Immature natural killer cell (primary cell): ENCODE measurements around the gene NPAS3. TPM values are rescaled to one million over a fixed set of nuclear protein-coding genes. Genes with fewer than 3 reads are reported as not detected.

Experiments used
- DNase-seq, 3 donors: peaks; one replicate each; pipeline ENCODE4 v3.0.0; 2022; ENCODE audit warnings: mixed read lengths in 1 of 3
- H3K27ac Mint-ChIP-seq, 6 donors: one replicate each; pipeline ENCODE4 v1.8.0; 2020; ENCODE audit warnings: mixed read lengths in 6 of 6, mild to moderate bottlenecking in 5 of 6, inconsistent platforms in 4 of 6, moderate library complexity in 3 of 6
- H3K27me3 Mint-ChIP-seq, 3 donors: one replicate each; pipeline ENCODE4 v1.8.0; 2020 to 2021; ENCODE audit warnings: low read depth in 3 of 3, mild to moderate bottlenecking in 3 of 3, mixed read lengths in 3 of 3, moderate library complexity in 3 of 3, inconsistent platforms in 1 of 3
- H3K36me3 Mint-ChIP-seq, 3 donors: one replicate each; pipeline ENCODE4 v1.8.0; 2020; ENCODE audit warnings: mixed read lengths in 3 of 3, inconsistent platforms in 2 of 3, mild to moderate bottlenecking in 2 of 3
- H3K4me1 Mint-ChIP-seq, 2 donors: one replicate each; pipeline ENCODE4 v1.8.0; 2020; ENCODE audit warnings: inconsistent platforms in 2 of 2, mild to moderate bottlenecking in 2 of 2, mixed read lengths in 2 of 2, moderate library complexity in 1 of 2
- H3K4me3 Mint-ChIP-seq, 5 donors: one replicate each; pipeline ENCODE4 v1.8.0; 2020; ENCODE audit warnings: mild to moderate bottlenecking in 5 of 5, mixed read lengths in 5 of 5, inconsistent platforms in 3 of 5, moderate library complexity in 3 of 5
- H3K9me3 Mint-ChIP-seq, 6 donors: one replicate each; pipeline ENCODE4 v1.8.0; 2020; ENCODE audit warnings: mild to moderate bottlenecking in 6 of 6, mixed read lengths in 6 of 6, inconsistent platforms in 4 of 6, moderate library complexity in 3 of 6
- polyA plus RNA-seq, 3 donors: library from polyadenylated mRNA; unstranded; fragments of 300-500 nt; fragmentation: Illumina TruSeq; gene quantifications; one replicate each; pipeline ENCODE4 v1.2.3, GENCODE V29; 2021

Gene NPAS3
- polyA plus RNA-seq, 3 donors from 2014 or later: not detected

DNA sequence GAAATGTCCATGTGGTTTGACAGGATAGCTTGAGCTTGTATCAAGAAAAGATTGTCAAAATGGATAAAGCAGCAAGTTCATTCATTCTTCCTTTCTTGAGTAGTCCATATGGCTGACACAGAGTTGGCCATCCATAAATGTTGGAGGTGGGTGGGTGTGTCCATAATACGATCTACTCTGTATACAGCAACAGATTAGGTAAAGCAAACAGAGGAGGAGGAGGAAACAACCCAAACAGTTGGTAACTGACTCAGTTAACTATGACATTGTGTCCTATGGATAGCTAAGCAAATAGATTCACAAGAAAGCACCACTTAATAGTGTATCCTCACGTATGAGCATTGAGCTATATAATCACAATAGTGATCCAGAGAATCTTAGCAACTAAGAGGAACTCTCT is 868.2 kb downstream of the NPAS3 start:
- peaks cover 0 to 5% (median 3%) of the 10 kb centered on the region in 6 donors for H3K9me3 Mint-ChIP-seq
- no peaks in the 10 kb centered on the region for H3K4me1 Mint-ChIP-seq
- H3K27me3 Mint-ChIP-seq: peaks cover 2 to 9% (median 5%) of the 10 kb centered on the region in 3 donors
- H3K36me3 Mint-ChIP-seq: no peaks in the 10 kb centered on the region
- no peak overlapping the region for H3K4me3 Mint-ChIP-seq
- no peak overlapping the region for H3K27ac Mint-ChIP-seq
- no peak for DNase-seq

DNA sequence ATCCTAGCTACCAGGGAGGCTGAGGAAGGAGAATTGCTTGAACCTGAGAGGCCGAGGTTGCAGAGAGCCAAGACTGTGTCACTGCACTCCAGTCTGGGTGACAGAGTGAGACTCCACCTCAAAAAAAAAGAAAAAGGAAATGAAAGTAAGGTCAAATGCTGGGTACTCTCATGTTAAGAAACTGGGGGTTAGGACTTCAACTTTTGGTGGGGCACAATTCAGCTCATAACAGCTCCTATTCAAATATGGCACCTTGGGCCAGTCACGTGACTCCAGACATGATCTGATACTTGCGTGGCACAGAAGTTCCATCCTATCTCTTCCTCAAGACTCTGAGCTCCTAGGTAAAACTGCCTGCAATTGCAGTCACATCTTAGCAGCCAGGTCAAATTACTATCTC is 869.5 kb downstream of the NPAS3 start:
- Mint-ChIP-seq H3K4me3 (no peak overlapping the region), H3K36me3 (no peaks in the 10 kb centered on the region), H3K27me3 (peaks cover 0 to 6% (median 0%) of the 10 kb centered on the region in 3 donors), H3K27ac (no peak overlapping the region), H3K9me3 (peaks cover 0 to 6% (median 3%) of the 10 kb centered on the region in 6 donors), H3K4me1 (no peaks in the 10 kb centered on the region)
- DNase-seq: no peak

DNA sequence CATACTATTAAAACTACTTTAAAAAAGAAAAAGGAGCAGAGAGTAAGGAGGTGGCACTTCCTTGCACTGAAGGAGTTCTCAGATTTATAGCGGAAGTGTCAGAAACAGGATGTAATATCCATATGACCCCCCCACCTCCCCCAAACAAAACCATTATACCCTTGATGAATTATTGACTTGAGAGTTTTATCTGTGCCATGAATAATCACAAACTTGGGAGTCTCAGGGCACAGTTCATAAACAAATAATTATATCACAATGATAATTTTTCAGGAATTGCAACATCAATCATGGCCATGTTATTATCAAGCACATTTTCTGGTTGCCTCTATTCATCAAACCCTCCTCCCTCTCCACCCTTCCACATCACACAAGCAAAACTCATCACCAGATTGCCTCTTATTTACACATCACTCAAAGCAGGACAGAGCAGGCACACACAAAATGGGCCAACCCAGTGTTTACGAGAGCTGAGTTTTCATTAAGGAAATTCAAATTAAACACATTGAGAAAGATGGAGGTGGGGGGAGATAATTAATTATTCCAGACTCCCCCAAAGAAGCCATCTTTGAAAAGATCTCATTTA is 870.8 kb downstream of the NPAS3 start:
- Mint-ChIP-seq H3K27me3 (peaks cover 0 to 6% (median 0%) of the 10 kb centered on the region in 3 donors), H3K9me3 (peaks cover 0 to 6% (median 3%) of the 10 kb centered on the region in 6 donors), H3K4me1 (no peaks in the 10 kb centered on the region), H3K36me3 (no peaks in the 10 kb centered on the region), H3K4me3 (no peak overlapping the region), H3K27ac (no peak overlapping the region)
- DNase-seq: no peak

DNA sequence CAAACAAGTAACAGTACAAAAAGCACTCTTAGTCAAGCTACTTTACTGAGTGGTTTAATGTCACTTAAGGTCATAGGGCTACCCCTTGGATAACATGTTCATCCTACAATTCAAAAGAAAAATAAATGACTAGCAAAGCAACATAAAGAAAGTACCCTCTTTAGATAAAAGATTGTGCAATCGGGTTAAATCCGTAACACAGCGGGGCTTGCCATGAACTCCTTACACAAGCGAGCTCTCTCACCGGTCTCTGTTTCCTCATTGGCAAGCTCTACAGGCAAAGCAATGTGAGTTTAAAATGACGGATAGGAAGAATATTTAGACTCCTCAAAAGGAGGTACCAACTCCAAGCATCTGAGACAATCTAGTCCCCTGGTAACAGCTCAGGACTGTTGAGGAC is 871.6 kb downstream of the NPAS3 start:
- H3K4me1 Mint-ChIP-seq: no peaks in the 10 kb centered on the region
- H3K36me3 Mint-ChIP-seq: no peaks in the 10 kb centered on the region
- peaks cover 0 to 7% (median 3%) of the 10 kb centered on the region in 6 donors for H3K9me3 Mint-ChIP-seq
- no peak for DNase-seq
- peaks cover 0 to 4% (median 0%) of the 10 kb centered on the region in 3 donors for H3K27me3 Mint-ChIP-seq
- no peak overlapping the region for H3K4me3 Mint-ChIP-seq
- no peak overlapping the region for H3K27ac Mint-ChIP-seq

DNA sequence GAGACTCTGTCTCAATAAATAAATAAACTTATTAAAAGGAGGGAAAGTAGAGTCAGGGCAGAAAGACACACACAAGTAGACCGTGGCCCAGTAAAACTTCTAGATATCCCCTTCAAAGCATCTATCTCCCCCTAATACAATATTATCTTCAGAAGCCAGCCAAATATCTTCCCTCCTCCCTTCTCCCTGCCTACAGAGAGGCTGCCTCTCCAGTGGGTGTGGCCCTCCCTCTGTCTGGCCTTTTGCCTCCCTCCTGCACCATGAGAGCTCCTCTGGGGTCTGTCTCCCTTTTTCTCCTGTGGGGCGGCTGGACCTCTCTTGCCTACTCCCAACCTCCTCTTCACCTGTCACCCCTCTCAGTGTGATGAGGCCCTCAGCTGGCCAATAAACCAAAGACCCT is 873.0 kb downstream of the NPAS3 start:
- Mint-ChIP-seq H3K4me3 (no peak overlapping the region), H3K27me3 (peaks cover 0 to 4% (median 3%) of the 10 kb centered on the region in 3 donors), H3K36me3 (no peaks in the 10 kb centered on the region), H3K4me1 (no peaks in the 10 kb centered on the region), H3K27ac (no peak overlapping the region), H3K9me3 (peaks cover 0 to 7% (median 3%) of the 10 kb centered on the region in 6 donors)
- no peak for DNase-seq

DNA sequence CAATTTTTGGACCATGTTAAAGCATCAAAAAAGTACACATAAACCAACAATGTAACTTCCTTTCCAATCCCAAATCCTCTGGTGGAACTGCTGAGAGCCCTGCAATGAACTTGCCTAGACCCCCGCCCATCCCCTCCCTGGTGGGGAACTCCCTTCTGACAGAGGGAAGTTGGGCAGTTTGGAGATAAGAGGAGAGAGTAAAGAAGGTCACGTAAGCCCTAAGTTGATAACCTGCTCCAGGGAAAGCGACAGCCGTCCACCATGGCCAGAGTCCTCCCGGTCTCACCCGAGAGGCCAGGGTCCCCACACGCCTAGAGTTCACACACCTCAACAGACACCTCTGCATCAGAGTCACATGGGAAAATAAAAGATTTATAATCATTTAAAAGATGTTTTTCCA is 873.5 kb downstream of the NPAS3 start:
- Mint-ChIP-seq H3K27me3 (peaks cover 0 to 4% (median 3%) of the 10 kb centered on the region in 3 donors), H3K4me1 (no peaks in the 10 kb centered on the region), H3K27ac (no peak overlapping the region), H3K9me3 (peaks cover 0 to 7% (median 3%) of the 10 kb centered on the region in 6 donors), H3K36me3 (no peaks in the 10 kb centered on the region), H3K4me3 (no peak overlapping the region)
- no peak for DNase-seq

DNA sequence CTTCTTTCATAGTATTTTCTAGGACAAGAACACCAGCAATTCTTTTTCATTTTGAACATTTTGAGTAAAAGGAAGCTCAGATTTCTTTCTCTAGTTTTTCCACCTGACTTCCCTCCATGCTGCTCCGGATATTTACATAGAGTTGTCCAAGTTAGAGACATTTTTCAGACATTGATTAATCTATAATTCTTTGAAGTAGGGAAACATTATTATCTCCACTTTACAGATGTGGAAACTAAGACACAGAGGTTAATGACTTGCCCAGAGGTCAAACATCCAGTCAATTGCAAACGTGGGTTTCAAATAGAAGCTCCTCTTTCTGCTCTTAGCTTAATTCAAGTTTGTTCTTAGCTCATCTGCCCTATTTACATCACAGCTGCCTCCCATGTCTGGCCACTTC is 873.9 kb downstream of the NPAS3 start:
- no peak overlapping the region for H3K4me3 Mint-ChIP-seq
- peaks cover under 1 to 4% (median 3%) of the 10 kb centered on the region in 3 donors for H3K27me3 Mint-ChIP-seq
- H3K36me3 Mint-ChIP-seq: no peaks in the 10 kb centered on the region
- H3K9me3 Mint-ChIP-seq: peaks cover 0 to 7% (median 3%) of the 10 kb centered on the region in 6 donors
- H3K4me1 Mint-ChIP-seq: no peaks in the 10 kb centered on the region
- DNase-seq: no peak
- H3K27ac Mint-ChIP-seq: no peak overlapping the region

DNA sequence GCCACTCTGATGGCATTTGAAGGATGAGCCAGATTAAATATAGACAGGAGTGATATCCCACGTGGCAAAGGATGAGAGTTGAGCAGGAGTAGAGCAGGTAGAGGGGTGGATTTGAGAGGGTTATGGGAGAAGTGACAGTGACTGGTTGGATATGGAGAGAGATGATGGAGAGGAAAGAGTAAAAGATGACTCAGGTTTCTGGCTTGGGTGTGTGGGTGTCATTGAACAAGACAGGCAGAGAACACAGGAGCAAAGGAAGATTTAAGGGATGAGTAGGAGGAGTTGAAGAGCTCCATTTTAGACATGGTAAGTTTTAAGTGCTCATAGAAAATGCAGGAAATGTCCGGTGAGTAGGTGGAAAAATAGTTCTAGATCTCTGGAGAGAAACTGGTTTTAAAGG is 875.3 kb downstream of the NPAS3 start:
- no peaks in the 10 kb centered on the region for H3K36me3 Mint-ChIP-seq
- no peaks in the 10 kb centered on the region for H3K4me1 Mint-ChIP-seq
- peaks cover 0 to 3% (median 1%) of the 10 kb centered on the region in 3 donors for H3K27me3 Mint-ChIP-seq
- H3K27ac Mint-ChIP-seq: no peak overlapping the region
- DNase-seq: no peak
- H3K9me3 Mint-ChIP-seq: peaks cover 0 to 7% (median 3%) of the 10 kb centered on the region in 6 donors
- H3K4me3 Mint-ChIP-seq: no peak overlapping the region

DNA sequence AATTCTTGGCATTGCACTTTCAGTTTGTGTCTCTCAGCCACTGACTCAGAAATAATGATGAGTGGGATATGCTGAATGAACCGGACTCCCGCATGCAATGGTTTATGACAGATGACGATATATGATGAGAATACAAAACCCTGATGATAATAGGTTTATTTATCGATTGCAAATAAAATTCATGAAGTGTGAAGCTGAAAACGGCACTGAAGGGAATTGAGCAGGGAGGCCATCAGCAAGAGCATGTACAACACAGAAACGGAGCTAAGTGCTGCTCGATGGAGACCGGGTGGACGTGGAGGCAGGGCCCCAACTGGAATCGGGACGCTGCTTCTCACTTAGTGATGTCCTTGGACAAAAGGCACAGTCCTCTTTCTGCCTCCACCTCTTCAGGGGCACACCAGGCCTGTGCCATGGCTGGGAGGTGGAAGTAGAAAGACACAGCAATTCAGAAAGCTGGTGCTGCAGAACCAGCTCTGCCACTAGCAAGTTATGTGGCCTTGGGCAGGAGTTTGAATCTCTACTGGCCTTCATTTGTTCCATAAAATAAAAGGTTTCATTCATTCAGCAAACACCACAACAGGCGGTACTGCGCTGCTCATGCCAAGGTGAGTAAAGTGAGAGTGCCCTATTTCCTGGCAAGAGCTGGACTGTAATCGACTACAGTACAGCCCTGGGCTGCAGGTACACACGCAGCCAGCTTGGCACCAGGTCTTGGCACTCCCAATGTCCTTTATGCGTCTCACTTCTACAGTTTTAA is 895.2 kb downstream of the NPAS3 start:
- no peak for DNase-seq
- Mint-ChIP-seq H3K36me3 (no peaks in the 10 kb centered on the region), H3K27me3 (no peaks in the 10 kb centered on the region), H3K27ac (no peak overlapping the region), H3K9me3 (peaks cover 0 to 4% (median 0%) of the 10 kb centered on the region in 6 donors), H3K4me3 (no peak overlapping the region), H3K4me1 (no peaks in the 10 kb centered on the region)

DNA sequence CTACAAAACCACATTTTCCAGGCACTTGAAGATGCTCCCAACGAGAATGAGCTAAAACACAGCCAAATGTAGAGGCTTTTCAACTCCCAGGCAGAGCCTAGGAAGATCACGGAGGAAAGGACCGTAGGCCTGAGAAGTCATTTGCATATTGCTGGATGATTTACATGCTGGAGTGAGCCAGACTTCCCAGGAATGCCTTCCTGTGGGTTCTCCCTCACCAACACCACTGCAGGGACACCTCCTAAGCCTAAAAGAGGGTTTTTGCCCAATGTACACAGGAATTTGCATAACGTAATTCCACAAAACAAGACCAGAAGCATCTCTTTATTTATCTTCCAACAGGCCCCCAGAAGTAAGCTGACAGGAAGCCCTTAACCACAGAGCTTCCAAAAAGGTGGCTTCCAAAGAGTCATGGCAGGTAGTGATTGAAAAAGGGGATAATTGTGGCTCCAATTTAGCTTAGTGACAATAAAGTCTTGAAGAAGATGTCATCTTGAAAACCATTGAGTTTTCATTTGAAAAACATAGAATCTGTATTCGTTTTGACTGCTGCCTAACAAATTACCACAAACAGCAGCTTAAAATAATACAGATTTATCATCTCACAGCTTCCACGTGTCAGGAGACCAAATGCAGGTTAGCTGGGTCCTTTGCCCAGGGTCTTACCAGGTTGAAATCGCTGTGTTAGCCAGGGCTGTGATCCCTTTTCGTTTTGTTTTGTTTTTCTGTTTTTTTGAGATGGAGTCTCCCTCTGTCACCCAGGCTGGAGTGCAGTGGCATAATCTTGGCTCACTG is 896.0 kb downstream of the NPAS3 start:
- Mint-ChIP-seq H3K27ac (no peak overlapping the region), H3K9me3 (peaks cover 0 to 3% (median 0%) of the 10 kb centered on the region in 6 donors), H3K4me3 (no peak overlapping the region), H3K4me1 (no peaks in the 10 kb centered on the region), H3K27me3 (no peaks in the 10 kb centered on the region), H3K36me3 (no peaks in the 10 kb centered on the region)
- DNase-seq: no peak

DNA sequence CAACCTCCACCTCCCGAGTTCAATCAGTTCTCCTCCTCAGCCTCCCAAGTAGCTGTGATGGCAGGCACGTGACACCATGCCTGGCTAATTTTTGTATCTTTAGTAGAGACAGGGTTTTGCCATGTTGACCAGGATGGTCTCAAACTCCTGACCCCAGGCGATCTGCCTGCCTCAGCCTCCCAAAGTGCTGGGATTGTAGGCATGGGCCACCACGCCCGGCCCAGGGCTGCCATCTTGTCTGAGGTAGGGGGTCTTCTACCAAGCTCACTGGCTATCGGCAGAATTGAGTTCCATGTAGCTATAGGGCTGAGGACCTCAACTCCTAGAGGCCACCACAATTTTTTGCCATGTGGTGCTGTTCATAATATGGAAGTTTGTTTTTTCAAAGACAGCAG is 896.6 kb downstream of the NPAS3 start:
- H3K4me3 Mint-ChIP-seq: no peak overlapping the region
- no peak overlapping the region for H3K27ac Mint-ChIP-seq
- H3K27me3 Mint-ChIP-seq: no peaks in the 10 kb centered on the region
- H3K9me3 Mint-ChIP-seq: peaks cover 0 to 3% (median 0%) of the 10 kb centered on the region in 6 donors
- no peaks in the 10 kb centered on the region for H3K36me3 Mint-ChIP-seq
- H3K4me1 Mint-ChIP-seq: no peaks in the 10 kb centered on the region
- no peak for DNase-seq

DNA sequence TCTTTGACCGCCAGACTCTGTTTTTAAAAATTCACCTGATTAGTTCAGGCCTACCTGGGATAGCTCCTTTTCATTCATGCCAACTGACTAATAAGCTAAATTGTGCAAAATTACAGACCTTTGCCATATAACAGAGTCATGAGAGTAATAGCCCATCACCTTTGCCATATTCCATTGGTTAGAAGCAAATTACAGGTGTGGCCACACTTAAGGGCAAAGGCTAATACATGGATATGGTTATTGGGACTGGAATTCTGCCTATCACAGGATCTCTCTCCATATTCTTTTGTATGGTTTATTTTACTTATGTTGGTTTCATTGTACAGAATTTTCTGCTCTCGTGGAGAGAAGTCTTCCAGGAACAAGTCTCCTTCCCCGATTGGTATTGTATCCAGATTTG is 897.0 kb downstream of the NPAS3 start:
- H3K4me1 Mint-ChIP-seq: no peaks in the 10 kb centered on the region
- H3K27me3 Mint-ChIP-seq: no peaks in the 10 kb centered on the region
- H3K36me3 Mint-ChIP-seq: no peaks in the 10 kb centered on the region
- peaks cover 0 to 3% (median 0%) of the 10 kb centered on the region in 6 donors for H3K9me3 Mint-ChIP-seq
- H3K27ac Mint-ChIP-seq: no peak overlapping the region
- DNase-seq: no peak
- no peak overlapping the region for H3K4me3 Mint-ChIP-seq

DNA sequence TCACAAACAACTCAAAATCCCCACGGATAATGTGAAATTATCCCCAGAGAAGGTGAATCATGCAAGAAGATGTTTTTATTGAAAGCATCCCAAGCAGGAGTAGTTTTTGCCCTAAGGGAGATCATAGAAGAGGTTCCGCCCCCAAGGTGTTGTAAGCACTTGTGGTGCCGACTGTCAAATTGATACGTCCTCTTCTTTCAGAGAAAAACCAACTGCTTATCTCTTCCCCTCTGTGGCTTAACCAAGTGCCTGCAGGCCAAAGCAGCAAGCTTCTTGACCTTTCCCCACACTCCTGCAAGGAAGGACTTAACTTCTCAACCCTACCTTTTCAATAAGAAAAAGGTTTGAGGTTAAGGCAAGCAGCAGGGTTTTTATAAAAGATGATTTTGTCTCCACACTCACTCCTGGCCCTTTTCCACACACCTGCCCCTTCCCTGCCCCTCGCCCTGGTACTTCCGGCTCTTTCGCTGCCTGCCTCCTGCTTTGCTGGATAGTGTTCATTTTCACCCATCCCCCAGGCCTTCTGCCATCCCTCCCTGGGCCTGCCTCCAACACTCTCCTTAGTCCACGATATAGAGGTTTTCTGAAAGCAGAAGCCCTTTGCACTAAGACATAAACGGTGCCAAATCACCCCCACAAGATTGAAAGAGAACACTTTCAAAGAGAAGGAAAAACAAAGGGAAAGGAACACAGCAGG is 897.7 kb downstream of the NPAS3 start:
- peaks cover 0 to 3% (median 0%) of the 10 kb centered on the region in 6 donors for H3K9me3 Mint-ChIP-seq
- H3K27ac Mint-ChIP-seq: no peak overlapping the region
- no peaks in the 10 kb centered on the region for H3K36me3 Mint-ChIP-seq
- no peak overlapping the region for H3K4me3 Mint-ChIP-seq
- H3K27me3 Mint-ChIP-seq: no peaks in the 10 kb centered on the region
- no peaks in the 10 kb centered on the region for H3K4me1 Mint-ChIP-seq
- DNase-seq: no peak
